HL-60 (cell line): ENCODE results near the gene FMO3.

Experiments used
- DNase-seq, 2 experiments: peaks; one replicate each; pipeline ENCODE4 v3.0.0-alpha.2; 2010 to 2020; ENCODE audit warnings: low read depth in 1 of 2, low spot score in 1 of 2
- H3K27ac ChIP-seq: fragments of 250-450 bp; sonication (Bioruptor Pico); replicated peaks from 2 replicates; pipeline ENCODE4 v1.5.1; 2020; ENCODE audit warnings: mild to moderate bottlenecking, moderate library complexity
- H3K27me3 ChIP-seq: fragments of 250-450 bp; sonication (Bioruptor Pico); 2 replicates; pipeline ENCODE4 v1.5.1; 2021; ENCODE audit warnings: mild to moderate bottlenecking, moderate library complexity; ENCODE audit not compliant: insufficient read depth, poor library complexity, severe bottlenecking
- H3K4me3 ChIP-seq: replicated peaks from 2 replicates; pipeline ENCODE4 v1.5.1; 2011; ENCODE audit warnings: mild to moderate bottlenecking, control low read depth, low read length; ENCODE audit not compliant: insufficient read depth
- GABPA ChIP-seq: IDR thresholded peaks from 2 replicates; pipeline ENCODE4 v1.6.1; 2012; ENCODE audit warnings: low read depth
- POLR2AphosphoS5 ChIP-seq: IDR thresholded peaks from 2 replicates; pipeline ENCODE4 v1.6.1; 2012; ENCODE audit warnings: low read depth
- SPI1 ChIP-seq: IDR thresholded peaks from 2 replicates; pipeline ENCODE4 v1.6.1; 2012; ENCODE audit warnings: low read depth, mild to moderate bottlenecking, borderline replicate concordance
- TF ChIP-seq, protein P1 (sequence below): IDR thresholded peaks from one replicate; pipeline ENCODE4 v1.5.1; 2011; ENCODE audit warnings: low read length, control low read depth, inconsistent platforms; ENCODE audit not compliant: insufficient read depth
- TF ChIP-seq, protein P2 (sequence below): IDR thresholded peaks from 2 replicates; pipeline ENCODE4 v1.6.1; 2012; ENCODE audit warnings: low read depth; ENCODE audit not compliant: insufficient replicate concordance

Gene FMO3

DNA sequence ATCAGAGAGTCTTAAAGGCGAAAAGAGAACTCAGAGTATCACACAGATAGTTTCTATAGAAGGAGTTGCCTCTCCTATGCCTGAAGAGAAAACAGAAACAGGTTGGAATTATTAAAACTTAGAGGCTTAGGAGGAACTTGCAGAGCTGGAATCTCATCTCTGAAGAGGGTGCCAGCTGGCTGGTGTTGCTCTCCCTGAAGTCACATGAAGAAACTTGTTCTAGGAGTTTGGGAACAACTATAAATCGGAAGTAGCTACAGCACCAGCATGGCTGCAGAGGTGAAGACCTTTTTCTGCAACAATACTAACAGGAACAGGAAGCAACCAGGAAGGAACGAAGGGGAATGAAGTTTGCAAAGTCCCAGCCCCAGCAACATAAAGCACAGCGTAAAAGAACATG is 35.8 kb downstream of the FMO3 start:
- TF ChIP-seq, protein P1, sequence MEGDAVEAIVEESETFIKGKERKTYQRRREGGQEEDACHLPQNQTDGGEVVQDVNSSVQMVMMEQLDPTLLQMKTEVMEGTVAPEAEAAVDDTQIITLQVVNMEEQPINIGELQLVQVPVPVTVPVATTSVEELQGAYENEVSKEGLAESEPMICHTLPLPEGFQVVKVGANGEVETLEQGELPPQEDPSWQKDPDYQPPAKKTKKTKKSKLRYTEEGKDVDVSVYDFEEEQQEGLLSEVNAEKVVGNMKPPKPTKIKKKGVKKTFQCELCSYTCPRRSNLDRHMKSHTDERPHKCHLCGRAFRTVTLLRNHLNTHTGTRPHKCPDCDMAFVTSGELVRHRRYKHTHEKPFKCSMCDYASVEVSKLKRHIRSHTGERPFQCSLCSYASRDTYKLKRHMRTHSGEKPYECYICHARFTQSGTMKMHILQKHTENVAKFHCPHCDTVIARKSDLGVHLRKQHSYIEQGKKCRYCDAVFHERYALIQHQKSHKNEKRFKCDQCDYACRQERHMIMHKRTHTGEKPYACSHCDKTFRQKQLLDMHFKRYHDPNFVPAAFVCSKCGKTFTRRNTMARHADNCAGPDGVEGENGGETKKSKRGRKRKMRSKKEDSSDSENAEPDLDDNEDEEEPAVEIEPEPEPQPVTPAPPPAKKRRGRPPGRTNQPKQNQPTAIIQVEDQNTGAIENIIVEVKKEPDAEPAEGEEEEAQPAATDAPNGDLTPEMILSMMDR = no peak
- TF ChIP-seq, protein P2, sequence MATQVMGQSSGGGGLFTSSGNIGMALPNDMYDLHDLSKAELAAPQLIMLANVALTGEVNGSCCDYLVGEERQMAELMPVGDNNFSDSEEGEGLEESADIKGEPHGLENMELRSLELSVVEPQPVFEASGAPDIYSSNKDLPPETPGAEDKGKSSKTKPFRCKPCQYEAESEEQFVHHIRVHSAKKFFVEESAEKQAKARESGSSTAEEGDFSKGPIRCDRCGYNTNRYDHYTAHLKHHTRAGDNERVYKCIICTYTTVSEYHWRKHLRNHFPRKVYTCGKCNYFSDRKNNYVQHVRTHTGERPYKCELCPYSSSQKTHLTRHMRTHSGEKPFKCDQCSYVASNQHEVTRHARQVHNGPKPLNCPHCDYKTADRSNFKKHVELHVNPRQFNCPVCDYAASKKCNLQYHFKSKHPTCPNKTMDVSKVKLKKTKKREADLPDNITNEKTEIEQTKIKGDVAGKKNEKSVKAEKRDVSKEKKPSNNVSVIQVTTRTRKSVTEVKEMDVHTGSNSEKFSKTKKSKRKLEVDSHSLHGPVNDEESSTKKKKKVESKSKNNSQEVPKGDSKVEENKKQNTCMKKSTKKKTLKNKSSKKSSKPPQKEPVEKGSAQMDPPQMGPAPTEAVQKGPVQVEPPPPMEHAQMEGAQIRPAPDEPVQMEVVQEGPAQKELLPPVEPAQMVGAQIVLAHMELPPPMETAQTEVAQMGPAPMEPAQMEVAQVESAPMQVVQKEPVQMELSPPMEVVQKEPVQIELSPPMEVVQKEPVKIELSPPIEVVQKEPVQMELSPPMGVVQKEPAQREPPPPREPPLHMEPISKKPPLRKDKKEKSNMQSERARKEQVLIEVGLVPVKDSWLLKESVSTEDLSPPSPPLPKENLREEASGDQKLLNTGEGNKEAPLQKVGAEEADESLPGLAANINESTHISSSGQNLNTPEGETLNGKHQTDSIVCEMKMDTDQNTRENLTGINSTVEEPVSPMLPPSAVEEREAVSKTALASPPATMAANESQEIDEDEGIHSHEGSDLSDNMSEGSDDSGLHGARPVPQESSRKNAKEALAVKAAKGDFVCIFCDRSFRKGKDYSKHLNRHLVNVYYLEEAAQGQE = no peak
- no peak for TF ChIP-seq POLR2AphosphoS5
- no peak for TF ChIP-seq SPI1
- no peak for TF ChIP-seq GABPA
- Histone ChIP-seq H3K27ac (no peak overlapping the region), H3K27me3 (no peaks in the 10 kb centered on the region), H3K4me3 (no peak overlapping the region)
- no peak for DNase-seq

- TF ChIP-seq GABPA (no peak), SPI1 (no peak), POLR2AphosphoS5 (no peak)
- TF ChIP-seq, protein P2 = no peak
- no peak overlapping the region for H3K4me3 ChIP-seq
- H3K27ac ChIP-seq = no peak overlapping the region
- no peak for DNase-seq
- no peaks in the 10 kb centered on the region for H3K27me3 ChIP-seq
Observed at GRCh38 chr1:171127099-171127498, 36.4 kb downstream of the FMO3 start.

DNA sequence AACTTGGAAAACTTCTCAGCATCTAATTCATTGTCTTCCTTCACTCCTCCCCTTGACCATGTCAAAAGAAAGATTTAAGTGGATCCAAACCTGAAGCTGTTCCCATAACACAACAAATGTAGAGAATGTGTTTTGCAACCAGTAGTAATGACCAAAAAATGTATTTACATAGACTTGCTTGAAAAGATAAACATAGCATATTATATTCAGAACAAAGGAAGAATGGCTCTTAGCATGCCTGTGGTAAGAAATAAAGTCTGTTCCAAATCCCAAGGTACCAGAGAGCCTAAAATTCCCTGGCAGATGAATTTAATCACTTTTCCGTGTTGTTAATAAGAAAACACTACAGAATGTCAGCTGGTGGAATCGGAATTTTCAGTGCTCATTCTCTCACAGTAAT is 36.8 kb downstream of the FMO3 start:
- Histone ChIP-seq H3K27ac (no peak overlapping the region), H3K4me3 (no peak overlapping the region), H3K27me3 (no peaks in the 10 kb centered on the region)
- TF ChIP-seq POLR2AphosphoS5 = no peak
- no peak for TF ChIP-seq GABPA
- TF ChIP-seq, protein P1 = no peak
- no peak for TF ChIP-seq SPI1
- TF ChIP-seq, protein P2 = no peak
- no peak for DNase-seq

DNA sequence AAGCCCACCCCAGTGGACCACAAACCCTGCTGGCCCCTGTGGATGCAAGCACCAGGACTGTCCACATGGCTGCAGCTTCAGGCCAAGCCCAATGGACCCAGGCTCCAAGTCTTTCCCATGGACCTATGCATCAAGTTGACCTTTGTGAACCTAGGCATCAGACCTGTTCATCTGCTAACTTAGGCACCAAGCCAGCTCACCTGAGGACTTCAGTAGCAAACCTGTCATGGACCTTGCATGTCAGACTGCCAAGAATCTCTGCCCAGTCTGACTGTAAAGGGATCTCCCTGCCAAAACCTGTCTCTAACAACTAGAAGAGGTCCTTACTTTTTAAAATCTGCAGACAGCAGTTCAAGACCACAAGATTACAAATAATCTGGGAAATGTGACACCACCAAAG is 37.8 kb downstream of the FMO3 start:
- H3K4me3 ChIP-seq = no peak overlapping the region
- TF ChIP-seq POLR2AphosphoS5 (no peak), SPI1 (no peak), GABPA (no peak)
- TF ChIP-seq, protein P2 = no peak
- TF ChIP-seq, protein P1 = no peak
- no peaks in the 10 kb centered on the region for H3K27me3 ChIP-seq
- H3K27ac ChIP-seq = no peak overlapping the region
- DNase-seq = no peak
